Testis (tissue), 2 donors: ENCODE results near the gene ZNF143.
"Not testable (repeated sequence)": the region's sequence is repeated elsewhere in the genome, so short reads cannot be mapped to it uniquely, and the experiment has no call there.

Experiments used
- CTCF ChIP-seq, 3 experiments: fragments of 450-650 bp in 2 of 3; fragments of 200-600 bp in 1 of 3; sonication (generic) in 1 of 3; IDR thresholded peaks; one replicate each; pipeline ENCODE4 v1.5.1; 2016 to 2019; ENCODE audit warnings: antibody characterized with exemption in 3 of 3, mild to moderate bottlenecking in 2 of 3, moderate library complexity in 1 of 3
- POLR2A ChIP-seq: fragments of 450-650 bp; IDR thresholded peaks from one replicate; pipeline ENCODE4 v1.6.1; 2017; ENCODE audit warnings: antibody characterized with exemption, mild to moderate bottlenecking, moderate library complexity

- TF ChIP-seq CTCF (IDR thresholded peaks at IDR 0.05); POLR2A: not testable (repeated sequence)
Measured at GRCh38 chr11:9514576-9514975, 53.8 kb downstream of the ZNF143 start.
